ENCODE results near the gene STXBP5. TPM values are rescaled to one million over a fixed set of nuclear protein-coding genes. Genes with fewer than 3 reads are reported as not detected.

STXBP5 gene
- total and polyA plus RNA-seq, 2 of the 13 experiments (the other 11 are each of a cell fraction or from before 2014, with no cell fraction given): 8.8 to 19.4 TPM

DNA sequence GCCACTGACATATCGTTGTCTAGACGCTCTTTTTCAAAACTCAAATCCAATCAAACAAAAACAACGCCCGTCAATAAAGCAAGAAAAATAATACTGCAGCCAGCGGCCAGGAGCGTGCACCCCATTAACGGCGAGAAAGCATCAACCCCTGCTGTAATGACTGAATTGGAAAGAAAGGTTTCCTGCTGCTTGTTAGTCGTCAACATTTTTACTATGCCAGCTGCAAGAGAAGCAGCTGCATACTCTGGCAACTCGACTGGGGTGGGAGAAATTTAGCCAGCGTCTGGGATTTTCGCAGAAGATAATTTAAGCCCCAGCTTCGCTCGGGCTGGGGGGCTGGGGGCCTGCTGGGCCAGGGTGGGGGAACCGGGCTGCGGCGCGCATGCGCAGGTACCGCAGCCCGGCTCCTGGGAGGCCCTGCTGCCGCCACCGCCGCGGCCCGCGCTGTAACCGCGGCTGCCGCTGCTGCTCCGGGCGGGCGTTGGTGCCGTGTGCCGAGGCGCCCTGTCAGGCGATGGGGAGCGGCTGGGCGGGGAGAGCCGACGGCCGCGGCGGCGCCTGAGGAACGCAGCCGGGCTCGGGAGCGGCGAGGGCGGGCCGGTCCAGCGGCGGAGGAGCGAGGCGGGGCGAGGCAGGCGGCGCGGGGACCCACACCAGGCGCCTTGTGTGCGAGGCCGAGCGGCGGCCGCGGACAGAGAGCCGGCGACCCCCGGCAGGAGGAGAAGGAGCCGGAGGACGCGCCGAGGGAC lies 732 bp upstream of the STXBP5 start (continued):
- TF ChIP-seq, protein P1, sequence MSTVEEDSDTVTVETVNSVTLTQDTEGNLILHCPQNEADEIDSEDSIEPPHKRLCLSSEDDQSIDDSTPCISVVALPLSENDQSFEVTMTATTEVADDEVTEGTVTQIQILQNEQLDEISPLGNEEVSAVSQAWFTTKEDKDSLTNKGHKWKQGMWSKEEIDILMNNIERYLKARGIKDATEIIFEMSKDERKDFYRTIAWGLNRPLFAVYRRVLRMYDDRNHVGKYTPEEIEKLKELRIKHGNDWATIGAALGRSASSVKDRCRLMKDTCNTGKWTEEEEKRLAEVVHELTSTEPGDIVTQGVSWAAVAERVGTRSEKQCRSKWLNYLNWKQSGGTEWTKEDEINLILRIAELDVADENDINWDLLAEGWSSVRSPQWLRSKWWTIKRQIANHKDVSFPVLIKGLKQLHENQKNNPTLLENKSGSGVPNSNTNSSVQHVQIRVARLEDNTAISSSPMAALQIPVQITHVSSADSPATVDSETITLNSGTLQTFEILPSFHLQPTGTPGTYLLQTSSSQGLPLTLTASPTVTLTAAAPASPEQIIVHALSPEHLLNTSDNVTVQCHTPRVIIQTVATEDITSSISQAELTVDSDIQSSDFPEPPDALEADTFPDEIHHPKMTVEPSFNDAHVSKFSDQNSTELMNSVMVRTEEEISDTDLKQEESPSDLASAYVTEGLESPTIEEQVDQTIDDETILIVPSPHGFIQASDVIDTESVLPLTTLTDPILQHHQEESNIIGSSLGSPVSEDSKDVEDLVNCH (CRISPR knock-in tag; IDR thresholded peaks at IDR 0.05): no peak
- TF ChIP-seq GTF3A (CRISPR knock-in tag; conservative IDR thresholded peaks at IDR 0.05) (no peak), RARG (CRISPR knock-in tag; IDR thresholded peaks at IDR 0.05; ENCODE audit: low read depth) (0 out of 2 replicates have a peak, but pooled peaks have one; percentile 57), JARID2 (CRISPR knock-in tag; IDR thresholded peaks at IDR 0.05; ENCODE audit: insufficient replicate concordance) (no peak), HOXA3 (CRISPR knock-in tag; IDR thresholded peaks at IDR 0.05) (peak; percentile 68; the same call in 1 of the 2 replicates), RFXAP (CRISPR knock-in tag; IDR thresholded peaks at IDR 0.05; ENCODE audit: borderline replicate concordance) (peak; percentile 33; the same call in 1 of the 2 replicates), ZNF441 (CRISPR knock-in tag; IDR thresholded peaks at IDR 0.05; ENCODE audit: borderline replicate concordance) (peak; percentile 69; the same call in 1 of the 2 replicates), ZNF775 (CRISPR knock-in tag; IDR thresholded peaks at IDR 0.05; ENCODE audit: borderline replicate concordance) (no peak), ZMAT3 (CRISPR knock-in tag; conservative IDR thresholded peaks at IDR 0.05) (peak; percentile 10; the same call in 1 of the 2 replicates), SETDB1 (CRISPR knock-in tag; IDR thresholded peaks at IDR 0.05; ENCODE audit: borderline replicate concordance) (no peak), ZBTB8A (CRISPR knock-in tag; IDR thresholded peaks at IDR 0.05; ENCODE audit: borderline replicate concordance, low read depth) (no peak), POLR2A (IDR thresholded peaks at IDR 0.05; ENCODE audit: insufficient read depth in 1 of 2, low read depth in 2 of 2, low read length in 2 of 2) (peak; percentile 1 to 80; a peak in 3 of 4 replicates), BRCA1 (CRISPR knock-in tag; IDR thresholded peaks at IDR 0.05) (0 out of 2 replicates have a peak, but pooled peaks have one; percentile 37), KDM5A (IDR thresholded peaks at IDR 0.05; ENCODE audit: borderline replicate concordance, low read length) (peak; percentile 25; the same call in 1 of the 2 replicates)
- TF ChIP-seq, protein P2, sequence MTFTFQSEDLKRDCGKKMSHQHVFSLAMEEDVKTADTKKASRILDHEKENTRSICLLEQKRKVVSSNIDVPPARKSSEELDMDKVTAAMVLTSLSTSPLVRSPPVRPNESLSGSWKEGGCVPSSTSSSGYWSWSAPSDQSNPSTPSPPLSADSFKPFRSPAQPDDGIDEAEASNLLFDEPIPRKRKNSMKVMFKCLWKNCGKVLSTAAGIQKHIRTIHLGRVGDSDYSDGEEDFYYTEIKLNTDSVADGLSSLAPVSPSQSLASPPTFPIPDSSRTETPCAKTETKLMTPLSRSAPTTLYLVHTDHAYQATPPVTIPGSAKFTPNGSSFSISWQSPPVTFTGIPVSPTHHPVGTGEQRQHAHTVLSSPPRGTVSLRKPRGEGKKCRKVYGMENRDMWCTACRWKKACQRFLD (CRISPR knock-in tag; IDR thresholded peaks at IDR 0.05; ENCODE audit: borderline replicate concordance): no peak
- TF ChIP-seq, protein P3, sequence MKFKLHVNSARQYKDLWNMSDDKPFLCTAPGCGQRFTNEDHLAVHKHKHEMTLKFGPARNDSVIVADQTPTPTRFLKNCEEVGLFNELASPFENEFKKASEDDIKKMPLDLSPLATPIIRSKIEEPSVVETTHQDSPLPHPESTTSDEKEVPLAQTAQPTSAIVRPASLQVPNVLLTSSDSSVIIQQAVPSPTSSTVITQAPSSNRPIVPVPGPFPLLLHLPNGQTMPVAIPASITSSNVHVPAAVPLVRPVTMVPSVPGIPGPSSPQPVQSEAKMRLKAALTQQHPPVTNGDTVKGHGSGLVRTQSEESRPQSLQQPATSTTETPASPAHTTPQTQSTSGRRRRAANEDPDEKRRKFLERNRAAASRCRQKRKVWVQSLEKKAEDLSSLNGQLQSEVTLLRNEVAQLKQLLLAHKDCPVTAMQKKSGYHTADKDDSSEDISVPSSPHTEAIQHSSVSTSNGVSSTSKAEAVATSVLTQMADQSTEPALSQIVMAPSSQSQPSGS (CRISPR knock-in tag; IDR thresholded peaks at IDR 0.05): no peak
- TF ChIP-seq, protein P4, sequence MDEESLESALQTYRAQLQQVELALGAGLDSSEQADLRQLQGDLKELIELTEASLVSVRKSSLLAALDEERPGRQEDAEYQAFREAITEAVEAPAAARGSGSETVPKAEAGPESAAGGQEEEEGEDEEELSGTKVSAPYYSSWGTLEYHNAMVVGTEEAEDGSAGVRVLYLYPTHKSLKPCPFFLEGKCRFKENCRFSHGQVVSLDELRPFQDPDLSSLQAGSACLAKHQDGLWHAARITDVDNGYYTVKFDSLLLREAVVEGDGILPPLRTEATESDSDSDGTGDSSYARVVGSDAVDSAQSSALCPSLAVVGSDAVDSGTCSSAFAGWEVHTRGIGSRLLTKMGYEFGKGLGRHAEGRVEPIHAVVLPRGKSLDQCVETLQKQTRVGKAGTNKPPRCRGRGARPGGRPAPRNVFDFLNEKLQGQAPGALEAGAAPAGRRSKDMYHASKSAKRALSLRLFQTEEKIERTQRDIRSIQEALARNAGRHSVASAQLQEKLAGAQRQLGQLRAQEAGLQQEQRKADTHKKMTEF (CRISPR knock-in tag; IDR thresholded peaks at IDR 0.05): no peak
- TF ChIP-seq, protein P5, sequence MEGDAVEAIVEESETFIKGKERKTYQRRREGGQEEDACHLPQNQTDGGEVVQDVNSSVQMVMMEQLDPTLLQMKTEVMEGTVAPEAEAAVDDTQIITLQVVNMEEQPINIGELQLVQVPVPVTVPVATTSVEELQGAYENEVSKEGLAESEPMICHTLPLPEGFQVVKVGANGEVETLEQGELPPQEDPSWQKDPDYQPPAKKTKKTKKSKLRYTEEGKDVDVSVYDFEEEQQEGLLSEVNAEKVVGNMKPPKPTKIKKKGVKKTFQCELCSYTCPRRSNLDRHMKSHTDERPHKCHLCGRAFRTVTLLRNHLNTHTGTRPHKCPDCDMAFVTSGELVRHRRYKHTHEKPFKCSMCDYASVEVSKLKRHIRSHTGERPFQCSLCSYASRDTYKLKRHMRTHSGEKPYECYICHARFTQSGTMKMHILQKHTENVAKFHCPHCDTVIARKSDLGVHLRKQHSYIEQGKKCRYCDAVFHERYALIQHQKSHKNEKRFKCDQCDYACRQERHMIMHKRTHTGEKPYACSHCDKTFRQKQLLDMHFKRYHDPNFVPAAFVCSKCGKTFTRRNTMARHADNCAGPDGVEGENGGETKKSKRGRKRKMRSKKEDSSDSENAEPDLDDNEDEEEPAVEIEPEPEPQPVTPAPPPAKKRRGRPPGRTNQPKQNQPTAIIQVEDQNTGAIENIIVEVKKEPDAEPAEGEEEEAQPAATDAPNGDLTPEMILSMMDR (CRISPR knock-in tag; IDR thresholded peaks at IDR 0.05): no peak; the same call in 1 of the 2 replicates
